CD4-positive, alpha-beta T cell (primary cell): ENCODE results near the gene CYP2F1. TPM values are rescaled to one million over a fixed set of nuclear protein-coding genes. Genes with fewer than 3 reads are reported as not detected.

Experiments used
- ATAC-seq: fragments of 200-7000 bp; cut with Tn5 transposase; one replicate; pipeline ENCODE4 v1.10.0; 2022; ENCODE audit warnings: mild to moderate bottlenecking; ENCODE audit not compliant: poor library complexity
- CTCF ChIA-PET: fragments of 350-600 bp; sonication (Branson Sonifier 250); formaldehyde crosslinking; loops from one replicate; lab custom pipeline; 2021; ENCODE audit warnings: antibody characterized with exemption, inconsistent platforms; lab: Charles Lee
- POLR2A ChIA-PET: fragments of 350-600 bp; sonication (Branson Sonifier 250); formaldehyde crosslinking; loops from one replicate; lab custom pipeline; 2021; ENCODE audit warnings: antibody characterized with exemption, inconsistent platforms; lab: Charles Lee
- DNase-seq, 14 experiments: peaks; one replicate each; pipeline ENCODE4 v3.0.0-alpha.2; 2013 to 2020; ENCODE audit warnings: mixed read lengths in 2 of 14
- H3K27ac ChIP-seq, 2 donors: one replicate each; pipeline versions ENCODE4 v1.5.1 to v1.7.0; 2013; ENCODE audit warnings: low read length in 2 of 2, low read depth in 1 of 2, mild to moderate bottlenecking in 1 of 2
- H3K27me3 ChIP-seq, 2 experiments: 1 replicate in 1 of 2; 2 replicates in 1 of 2; pipeline versions ENCODE4 v1.6.1 to v1.7.0; 2013; ENCODE audit warnings: low read length in 2 of 2, control low read depth in 1 of 2, mild to moderate bottlenecking in 1 of 2, moderate library complexity in 1 of 2; ENCODE audit not compliant: insufficient read depth in 2 of 2, control insufficient read depth in 1 of 2
- H3K36me3 ChIP-seq: one replicate; pipeline ENCODE4 v1.6.1; 2013; ENCODE audit warnings: low read length, control low read depth; ENCODE audit not compliant: insufficient read depth
- H3K4me1 ChIP-seq: one replicate; pipeline ENCODE4 v1.6.1; 2013; ENCODE audit warnings: low read length, control low read depth; ENCODE audit not compliant: insufficient read depth
- H3K4me3 ChIP-seq: one replicate; pipeline ENCODE4 v1.5.1; 2013; ENCODE audit warnings: mild to moderate bottlenecking, low read length, moderate library complexity
- H3K9me3 ChIP-seq, 2 experiments: 1 replicate in 1 of 2; 2 replicates in 1 of 2; pipeline versions ENCODE4 v1.6.1 to v1.7.0; 2013; ENCODE audit warnings: low read length in 2 of 2, mild to moderate bottlenecking in 2 of 2, control low read depth in 1 of 2, moderate library complexity in 1 of 2; ENCODE audit not compliant: control insufficient read depth in 1 of 2, insufficient read depth in 1 of 2
- H3K27ac Mint-ChIP-seq: one replicate; pipeline ENCODE4 v1.8.0; 2020; ENCODE audit warnings: mixed read lengths
- H3K27me3 Mint-ChIP-seq: one replicate; pipeline ENCODE4 v1.8.0; 2021; ENCODE audit warnings: mixed read lengths
- H3K36me3 Mint-ChIP-seq: one replicate; pipeline ENCODE4 v1.8.0; 2021; ENCODE audit warnings: low read depth, mixed read lengths
- H3K4me1 Mint-ChIP-seq: one replicate; pipeline ENCODE4 v1.8.0; 2021; ENCODE audit warnings: low read depth, mixed read lengths
- H3K4me3 Mint-ChIP-seq: one replicate; pipeline ENCODE4 v1.8.0; 2020; ENCODE audit warnings: mild to moderate bottlenecking, mixed read lengths
- H3K9me3 Mint-ChIP-seq: one replicate; pipeline ENCODE4 v1.8.0; 2020; ENCODE audit warnings: mixed read lengths
- CTCF ChIP-seq: fragments of 200-600 bp; IDR thresholded peaks from one replicate; pipeline ENCODE4 v1.8.0; 2022; ENCODE audit warnings: antibody characterized with exemption, mild to moderate bottlenecking
- intact Hi-C, 2 experiments: fragments of 100-400 bp; cut with DNase I in 1 of 2; cut with micrococcal nuclease in 1 of 2; formaldehyde crosslinking; loops; one replicate each; pipeline versions ENCODE4 v1.15.1 to v1.9.0; 2023 to 2025; cut with DNase I, micrococcal nuclease
- total RNA-seq, 174 experiments: library from RNA in 2 of 174; stranded (reverse) in 2 of 174; gene quantifications; one replicate each; pipeline ENCODE4 v1.2.3 and lab custom pipeline; 2021 to 2026

Gene CYP2F1
- total RNA-seq, 2 experiments from 2014 or later, result 0.47 to 0.96 TPM

- no peak for ATAC-seq
- H3K4me1 Mint-ChIP-seq, result no peaks in the 10 kb centered on the region
- peaks cover 75% of the 10 kb centered on the region for H3K27me3 Mint-ChIP-seq
Observed at GRCh38 chr19:41083516-41083915, 30.7 kb upstream of the CYP2F1 start.

GRCh38 chr19:41085748-41086415, 28.4 kb upstream of the CYP2F1 start:
- ChIA-PET POLR2A (no interaction called here), CTCF (no interaction called here)
- intact Hi-C loops, result no loop called here
- Mint-ChIP-seq H3K4me1 (no peaks in the 10 kb centered on the region), H3K27me3 (peaks cover 82% of the 10 kb centered on the region), H3K9me3 (peaks cover 2% of the 10 kb centered on the region), H3K4me3 (no peak overlapping the region), H3K36me3 (no peaks in the 10 kb centered on the region), H3K27ac (no peak overlapping the region)
- H3K4me3 ChIP-seq, result no peak overlapping the region
- H3K4me1 ChIP-seq, result peaks cover 3% of the 10 kb centered on the region
- ATAC-seq (no peak), DNase-seq (no peak)
- H3K36me3 ChIP-seq, result no peaks in the 10 kb centered on the region
- H3K27me3 ChIP-seq, result peaks cover 27 to 30% of the 10 kb centered on the region in 2 experiments
- no peak for TF ChIP-seq CTCF
- H3K9me3 ChIP-seq, result peaks cover 0 to 5% of the 10 kb centered on the region in 2 experiments
- H3K27ac ChIP-seq, result no peak overlapping the region

More at GRCh38 chr19:41083516-41083915, 30.7 kb upstream of the CYP2F1 start:
- Histone ChIP-seq H3K4me1 (no peaks in the 10 kb centered on the region), H3K27me3 (peaks cover 13 to 14% of the 10 kb centered on the region in 2 experiments), H3K9me3 (peaks cover 5 to 13% of the 10 kb centered on the region in 2 experiments), H3K4me3 (no peak overlapping the region), H3K27ac (no peak overlapping the region), H3K36me3 (no peaks in the 10 kb centered on the region)
- H3K9me3 Mint-ChIP-seq, result peaks cover 10% of the 10 kb centered on the region
- TF ChIP-seq CTCF, result no peak
- ChIA-PET POLR2A (no interaction called here), CTCF (no interaction called here)
- no peak overlapping the region for H3K4me3 Mint-ChIP-seq
- no peak for DNase-seq
- intact Hi-C loops, result no loop called here
- no peak overlapping the region for H3K27ac Mint-ChIP-seq
- H3K36me3 Mint-ChIP-seq, result no peaks in the 10 kb centered on the region

GRCh38 chr19:41088151-41088550, 26.1 kb upstream of the CYP2F1 start, which contains the start of gene CYP2A13:
Gene CYP2A13, plus strand, starts transcription at chr19:41088451. Its CDS starts 21 bp downstream, at chr19:41088472.
- Mint-ChIP-seq H3K36me3 (no peaks in the 10 kb centered on the region), H3K4me3 (no peak within 1 kb of the TSS), H3K4me1 (no peaks in the 10 kb centered on the region), H3K27ac (no peak within 1 kb of the TSS), H3K9me3 (no peaks in the 10 kb centered on the region), H3K27me3 (peaks cover 90% of the 10 kb centered on the region)
- intact Hi-C loops, result no loop called here
- peaks cover 3% of the 10 kb centered on the region for H3K4me1 ChIP-seq
- ATAC-seq (no peak), DNase-seq (no peak)
- ChIA-PET POLR2A (no interaction called here), CTCF (no interaction called here)
- H3K27me3 ChIP-seq, result peaks cover 24% of the 10 kb centered on the region in 2 experiments
- H3K9me3 ChIP-seq, result no peaks in the 10 kb centered on the region
- H3K4me3 ChIP-seq, result no peak within 1 kb of the TSS
- no peak for TF ChIP-seq CTCF
- no peak within 1 kb of the TSS for H3K27ac ChIP-seq
- H3K36me3 ChIP-seq, result no peaks in the 10 kb centered on the region
